K562 (cell line): Measurements from ENCODE around the gene NFILZ. TPM values are rescaled to one million over a fixed set of nuclear protein-coding genes. Genes with fewer than 3 reads are reported as not detected.

Experiments
- ARID2 ChIP-seq: fragments of 450-650 bp; IDR thresholded peaks from 2 replicates; pipeline ENCODE4 v1.6.1; 2017; ENCODE audit warnings: antibody characterized with exemption, mild to moderate bottlenecking
- ARID3A ChIP-seq: IDR thresholded peaks from 2 replicates; pipeline ENCODE4 v1.6.1; 2012; ENCODE audit warnings: low read depth, low read length, improper control_type of control experiment, borderline replicate concordance
- CREM ChIP-seq: IDR thresholded peaks from 2 replicates; pipeline ENCODE4 v1.6.1; 2014; ENCODE audit warnings: antibody characterized with exemption, low read depth
- CXXC5 ChIP-seq: fragments of 250-450 bp; sonication (Bioruptor Pico); IDR thresholded peaks from 2 replicates; pipeline ENCODE4 v1.8.0; 2022; ENCODE audit warnings: inconsistent platforms, mild to moderate bottlenecking, moderate library complexity
- DEAF1 ChIP-seq: fragments of 450-650 bp; formaldehyde crosslinking; IDR thresholded peaks from 2 replicates; pipeline ENCODE4 v1.4.0; 2020; ENCODE audit warnings: mild to moderate bottlenecking, moderate library complexity
- DPF2 ChIP-seq: fragments of 450-650 bp; IDR thresholded peaks from 2 replicates; pipeline ENCODE4 v1.6.1; 2016
- HMGN3 ChIP-seq: IDR thresholded peaks from 2 replicates; pipeline ENCODE4 v1.6.1; 2011; ENCODE audit warnings: borderline replicate concordance, low read depth, mild to moderate bottlenecking, mixed read lengths, low read length; ENCODE audit not compliant: insufficient read length; ENCODE audit errors: extremely low read depth
- LEF1 ChIP-seq: fragments of 450-650 bp; IDR thresholded peaks from 2 replicates; pipeline ENCODE4 v1.6.1; 2016; ENCODE audit warnings: mild to moderate bottlenecking
- RAD21 ChIP-seq, 2 experiments: fragments of 250-450 bp in 1 of 2; fragments of 450-650 bp in 1 of 2; sonication (Bioruptor Pico) in 1 of 2; formaldehyde crosslinking in 1 of 2; IDR thresholded peaks in 1 of 2; conservative IDR thresholded peaks in 1 of 2; 2 replicates each; pipeline versions ENCODE4 v1.4.0 to v1.8.0; 2020 to 2022; ENCODE audit warnings: mild to moderate bottlenecking in 2 of 2, moderate library complexity in 1 of 2
- REST ChIP-seq, 2 experiments: fragments of 450-650 bp; formaldehyde crosslinking in 1 of 2; IDR thresholded peaks; 2 replicates each; pipeline versions ENCODE4 v1.4.0 to v1.6.1; 2014 to 2020; ENCODE audit warnings: mild to moderate bottlenecking in 2 of 2, borderline replicate concordance in 1 of 2, low read depth in 1 of 2
- SAP30 ChIP-seq: fragments of 200-600 bp; sonication (generic); IDR thresholded peaks from 2 replicates; pipeline ENCODE4 v1.6.1; 2012; ENCODE audit warnings: borderline replicate concordance, low read depth, mild to moderate bottlenecking, moderate library complexity, low read length, control low read depth, inconsistent platforms; ENCODE audit not compliant: insufficient read depth, poor library complexity, severe bottlenecking
- TCF3 ChIP-seq: sonication (generic); formaldehyde crosslinking; IDR thresholded peaks from 2 replicates; pipeline ENCODE4 v1.4.0; 2020; ENCODE audit warnings: mild to moderate bottlenecking, missing genetic modification reagents
- XRCC5 ChIP-seq: fragments of 200-400 bp; formaldehyde crosslinking; IDR thresholded peaks from 2 replicates; pipeline ENCODE4 v1.6.1; 2017; ENCODE audit warnings: low read depth, mild to moderate bottlenecking, low read length
- ZNF668 ChIP-seq: fragments of 250-450 bp; sonication (Bioruptor Pico); IDR thresholded peaks from 2 replicates; pipeline ENCODE4 v1.8.0; 2022; ENCODE audit warnings: mild to moderate bottlenecking, inconsistent platforms
- polyA plus RNA-seq, 8 experiments: library from polyadenylated mRNA; depleted of rRNA in 4 of 8; stranded (reverse) in 5 of 8; unstranded in 3 of 8; fragments of >200 nt; fragmentation: Nextera tagmentation in 2 of 8; fragmentation: Illumina TruSeq in 1 of 8; extraction: Ambion mirVana in 2 of 8; extraction: Trizol in 1 of 8; gene quantifications; 2 replicates each; pipeline versions ENCODE4 v1.2.1 to v1.2.3, GENCODE V29; 2011 to 2014; ENCODE audit warnings: inconsistent platforms in 1 of 8, missing spikeins in 1 of 8
- total RNA-seq, 7 experiments: library from RNA; depleted of rRNA in 6 of 7; stranded (reverse); fragments of >200 nt in 6 of 7; fragmentation: Illumina TruSeq in 2 of 7; extraction: Trizol in 2 of 7; gene quantifications; 2 replicates each; pipeline versions ENCODE4 v1.2.1 to v1.2.3, GENCODE V29; 2011 to 2021; ENCODE audit warnings: low replicate concordance in 1 of 7

NFILZ gene
- total and polyA plus RNA-seq, 9 of the 15 experiments (the other 6 are each of a cell fraction or from before 2014, with no cell fraction given) = not detected

GRCh38 chr19:8580710-8581281, 49.6 kb upstream of the NFILZ start (continued):
- peak; percentile 89 to 90 for TF ChIP-seq RAD21 (CRISPR knock-in tag; conservative IDR thresholded peaks at IDR 0.05 in 1 of 2, IDR thresholded peaks at IDR 0.05 in 1 of 2)
- TF ChIP-seq XRCC5 = peak; percentile 89; the same call in 1 of the 2 replicates
- TF ChIP-seq ZNF668 = no peak
- TF ChIP-seq ARID3A = 0 out of 2 replicates have a peak, but pooled peaks have one; percentile 33
- TF ChIP-seq CREM = peak; percentile 45; the same call in 1 of the 2 replicates
- peak; percentile 86 for TF ChIP-seq DEAF1 (CRISPR knock-in tag)
- 0 out of 2 replicates have a peak, but pooled peaks have one; percentile 13 for TF ChIP-seq TCF3
- TF ChIP-seq HMGN3 = peak; percentile 40
- no peak for TF ChIP-seq SAP30
- no peak for TF ChIP-seq LEF1
- TF ChIP-seq REST (IDR thresholded peaks at IDR 0.05; ENCODE audit: borderline replicate concordance) = peak; percentile 87
- no peak for TF ChIP-seq REST (CRISPR knock-in tag; IDR thresholded peaks at IDR 0.05; ENCODE audit: low read depth)
- 0 out of 2 replicates have a peak, but pooled peaks have one; percentile 33 for TF ChIP-seq DPF2
- TF ChIP-seq CXXC5 (CRISPR knock-in tag) = peak; percentile 30; the same call in 1 of the 2 replicates
- TF ChIP-seq ARID2 = 0 out of 2 replicates have a peak, but pooled peaks have one; percentile 61
